ENCODE data around the gene ITPRIP.

Gene ITPRIP

DNA sequence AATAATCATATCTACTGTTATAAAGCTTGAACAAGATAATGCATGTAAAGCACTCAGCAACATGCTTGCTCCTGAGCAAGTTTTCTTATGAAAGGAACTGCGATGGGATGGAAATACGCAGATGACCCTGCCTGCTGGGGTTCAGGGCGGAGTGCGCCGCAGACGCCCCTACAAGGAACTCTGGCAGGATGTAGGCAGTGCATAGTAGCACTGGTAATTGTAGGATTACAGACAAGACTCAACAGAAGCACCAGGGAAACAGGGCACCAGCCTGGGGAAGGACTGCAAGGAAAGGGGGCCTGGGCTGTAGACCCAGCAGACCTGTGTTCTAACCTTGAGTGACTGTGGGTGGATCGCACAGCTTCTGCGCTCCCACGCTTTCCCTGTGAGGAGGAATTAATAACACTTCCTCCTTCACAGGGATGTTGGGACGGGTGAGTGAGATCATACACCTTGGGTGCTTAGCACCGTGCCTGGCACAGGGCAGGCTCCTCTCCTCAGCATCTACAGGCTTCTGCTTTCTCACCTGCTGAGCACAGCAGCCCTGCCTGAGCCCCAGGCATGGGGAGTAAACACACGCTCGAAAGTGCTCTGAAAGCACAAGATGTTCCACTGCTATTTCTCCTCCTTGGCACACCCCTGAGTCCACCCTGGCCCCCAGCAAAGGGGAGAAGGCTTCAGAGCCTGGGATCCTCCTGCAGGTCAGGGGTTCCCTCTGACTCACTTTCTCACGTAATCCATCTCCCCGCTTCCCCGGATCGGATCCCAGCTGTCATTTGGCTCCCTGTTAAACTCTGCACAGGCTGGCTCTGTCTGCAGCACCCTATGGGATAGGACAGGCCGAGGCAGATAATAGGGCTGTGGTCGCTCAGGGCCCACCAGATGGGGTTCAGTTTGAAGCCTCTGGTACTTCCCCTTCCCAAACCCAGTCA is 19.2 kb downstream of the ITPRIP start:
- H3K36me3 ChIP-seq (ENCODE audit: control insufficient read depth in 2 of 2, insufficient read depth in 1 of 2, low read length in 2 of 2), result peaks cover 0 to 20% of the 10 kb centered on the region in 2 experiments; a peak in 1 of 3 replicates
- H3K9me3 ChIP-seq (ENCODE audit: control insufficient read depth, insufficient read depth, low read depth, low read length), result no peaks in the 10 kb centered on the region
- no peak overlapping the region for H3K4me3 ChIP-seq (ENCODE audit: low read depth, low read length)
- TF ChIP-seq ZNF211 (tag by site-specific recombination; IDR thresholded peaks at IDR 0.05; ENCODE audit: low read depth) (no peak), EGR2 (tag by site-specific recombination; IDR thresholded peaks at IDR 0.05; ENCODE audit: low read depth) (peak; percentile 50; the same call in 1 of the 2 replicates), ZFHX2 (tag by site-specific recombination; conservative IDR thresholded peaks at IDR 0.05) (peak; percentile 63), ZNF341 (tag by site-specific recombination; IDR thresholded peaks at IDR 0.05; ENCODE audit: low read depth) (no peak), ZIC2 (tag by site-specific recombination; IDR thresholded peaks at IDR 0.05) (peak; percentile 84), ZNF391 (tag by site-specific recombination; IDR thresholded peaks at IDR 0.05; ENCODE audit: borderline replicate concordance, low read depth) (no peak)
- H3K27ac ChIP-seq (ENCODE audit: extremely low read depth, low read depth, low read length), result no peak overlapping the region
- POLR2A ChIA-PET, result no interaction called here
- CTCF ChIA-PET, result interaction anchor here (1.5 to 3.4 kb wide), 3 partner anchors 13 to 31 kb away, joined by 3 to 21 read pairs (median 5); no protein-coding TSS in a partner anchor
- peaks cover 2% of the 10 kb centered on the region; the same call in 1 of the 2 replicates for H3K4me1 ChIP-seq (ENCODE audit: control insufficient read depth, insufficient read depth, low read length)

DNA sequence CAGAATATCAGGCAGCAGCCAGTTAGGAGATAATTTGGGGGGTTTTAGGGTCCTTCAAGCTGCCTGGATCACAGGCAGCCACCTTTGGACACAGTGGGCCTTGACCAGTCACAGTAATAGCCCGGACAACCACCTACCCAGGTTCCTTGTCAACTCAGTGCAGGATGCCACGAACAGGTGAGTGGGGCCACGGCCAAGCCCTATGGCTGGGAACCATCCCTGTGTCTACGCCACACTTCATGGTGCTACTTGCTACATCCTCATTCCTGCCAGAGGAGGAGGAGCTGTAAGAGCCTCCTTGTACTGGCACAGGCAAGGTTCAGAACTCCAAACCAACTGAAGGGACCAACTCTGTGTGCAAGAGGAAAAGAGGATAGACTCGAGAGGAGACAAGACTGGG is 19.9 kb downstream of the ITPRIP start:
- H3K9me3 ChIP-seq (ENCODE audit: control insufficient read depth, insufficient read depth, low read depth, low read length), result no peaks in the 10 kb centered on the region
- H3K4me1 ChIP-seq (ENCODE audit: control insufficient read depth, insufficient read depth, low read length), result peaks cover 2% of the 10 kb centered on the region; the same call in 1 of the 2 replicates
- ChIA-PET POLR2A (no interaction called here), CTCF (interaction anchor here (0.6 to 1.6 kb wide), 3 partner anchors 27 to 196 kb away, joined by 3 to 5 read pairs (median 3); no protein-coding TSS in a partner anchor)
- H3K27ac ChIP-seq (ENCODE audit: extremely low read depth, low read depth, low read length), result no peak overlapping the region
- peaks cover 0 to 27% of the 10 kb centered on the region in 2 experiments; a peak in 1 of 3 replicates for H3K36me3 ChIP-seq (ENCODE audit: control insufficient read depth in 2 of 2, insufficient read depth in 1 of 2, low read length in 2 of 2)
- TF ChIP-seq ZNF701 (tag by site-specific recombination; IDR thresholded peaks at IDR 0.05), result no peak
- H3K4me3 ChIP-seq (ENCODE audit: low read depth, low read length), result no peak overlapping the region

DNA sequence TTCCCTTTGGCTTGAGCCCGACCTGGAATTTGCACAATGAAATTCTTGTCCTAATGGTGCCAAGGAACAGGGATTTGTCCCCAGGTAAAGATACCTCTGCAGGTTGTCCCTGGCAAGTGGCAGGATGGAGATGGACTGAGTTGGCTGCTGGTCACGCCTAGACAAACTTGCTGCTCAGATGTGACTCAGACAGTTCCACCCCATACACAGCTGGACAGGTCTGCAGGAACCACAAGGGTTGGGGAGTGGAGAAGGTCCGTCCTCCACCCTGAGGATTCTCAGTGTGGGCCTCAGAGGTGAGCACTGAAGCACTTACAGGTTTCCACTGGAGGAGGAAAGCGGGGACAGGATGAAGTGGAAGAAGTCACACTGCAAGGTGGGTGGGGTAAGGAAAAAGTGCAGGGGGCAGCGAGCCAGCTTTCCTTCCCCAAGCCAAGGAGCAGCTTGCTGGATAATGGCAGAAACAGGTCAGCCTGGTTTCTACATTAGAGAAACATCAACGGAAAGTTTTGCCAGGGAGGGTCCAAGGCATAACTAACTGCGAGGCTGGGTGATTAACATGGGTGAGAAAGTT is 20.5 kb downstream of the ITPRIP start:
- Histone ChIP-seq H3K27ac (ENCODE audit: extremely low read depth, low read depth, low read length) (no peak overlapping the region), H3K36me3 (ENCODE audit: control insufficient read depth in 2 of 2, insufficient read depth in 1 of 2, low read length in 2 of 2) (peaks cover 0 to 32% of the 10 kb centered on the region in 2 experiments; a peak in 1 of 3 replicates), H3K4me1 (ENCODE audit: control insufficient read depth, insufficient read depth, low read length) (peaks cover 2% of the 10 kb centered on the region; the same call in 1 of the 2 replicates), H3K4me3 (ENCODE audit: low read depth, low read length) (no peak overlapping the region), H3K9me3 (ENCODE audit: control insufficient read depth, insufficient read depth, low read depth, low read length) (no peaks in the 10 kb centered on the region)
- ChIA-PET POLR2A (no interaction called here), CTCF (interaction anchor here (0.6 to 1.6 kb wide), 4 partner anchors 26 to 195 kb away, joined by 3 to 5 read pairs (median 3); no protein-coding TSS in a partner anchor)
- peak; percentile 96 for TF ChIP-seq ZNF133 (tag by site-specific recombination; IDR thresholded peaks at IDR 0.05)
- no peak for TF ChIP-seq ZNF174 (tag by site-specific recombination; IDR thresholded peaks at IDR 0.05)

DNA sequence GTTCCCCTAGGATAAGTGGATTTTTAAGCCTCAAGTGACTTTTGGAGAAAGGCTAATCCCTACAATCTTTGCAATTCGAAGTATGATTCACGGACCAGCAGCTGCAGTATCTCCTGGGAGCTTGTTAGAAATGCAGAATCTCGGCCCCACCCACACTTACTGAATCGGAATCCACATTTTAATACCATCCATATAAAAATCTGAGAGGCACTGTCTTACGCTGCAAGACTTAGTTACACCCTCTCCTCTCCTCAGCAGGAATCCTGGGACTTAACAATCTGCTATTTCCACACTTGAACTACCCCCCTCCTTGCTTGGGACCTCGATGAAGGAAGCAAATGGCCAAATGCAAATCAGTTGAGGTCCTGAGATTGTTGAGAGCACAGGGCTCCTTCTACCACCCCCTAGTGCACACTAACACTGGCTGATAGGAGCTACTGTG is 21.0 kb downstream of the ITPRIP start:
- ChIA-PET POLR2A (no interaction called here), CTCF (interaction anchor here (1.0 kb wide), 1 partner anchor 25 kb away, joined by 3 read pairs; no protein-coding TSS in a partner anchor)
- Histone ChIP-seq H3K4me1 (ENCODE audit: control insufficient read depth, insufficient read depth, low read length) (peaks cover 2% of the 10 kb centered on the region; the same call in 1 of the 2 replicates), H3K4me3 (ENCODE audit: low read depth, low read length) (no peak overlapping the region), H3K9me3 (ENCODE audit: control insufficient read depth, insufficient read depth, low read depth, low read length) (no peaks in the 10 kb centered on the region), H3K27ac (ENCODE audit: extremely low read depth, low read depth, low read length) (no peak overlapping the region), H3K36me3 (ENCODE audit: control insufficient read depth in 2 of 2, insufficient read depth in 1 of 2, low read length in 2 of 2) (peaks cover 0 to 38% of the 10 kb centered on the region in 2 experiments; a peak in 1 of 3 replicates)
- no peak for TF ChIP-seq SCRT2 (tag by site-specific recombination; IDR thresholded peaks at IDR 0.05)
- 0 out of 2 replicates have a peak, but pooled peaks have one; percentile 14 for TF ChIP-seq ZNF341 (tag by site-specific recombination; IDR thresholded peaks at IDR 0.05; ENCODE audit: low read depth)
- TF ChIP-seq ZNF473 (tag by site-specific recombination; IDR thresholded peaks at IDR 0.05), result no peak
